Transverse colon (tissue), 4 donors: Measurements from ENCODE around the gene VCAM1.

Source experiments
- CTCF ChIP-seq, 5 experiments: fragments of 200-600 bp in 3 of 5; fragments of 450-650 bp in 2 of 5; sonication (generic) in 3 of 5; IDR thresholded peaks; 1 replicate in 2 of 5; 2 replicates in 3 of 5; pipeline ENCODE4 v1.5.1; 2016 to 2017; ENCODE audit warnings: antibody characterized with exemption in 5 of 5, inconsistent platforms in 3 of 5, mild to moderate bottlenecking in 2 of 5, moderate library complexity in 1 of 5
- EP300 ChIP-seq: sonication (generic); formaldehyde crosslinking; IDR thresholded peaks from one replicate; pipeline ENCODE4 v1.6.1; 2017; ENCODE audit warnings: antibody characterized with exemption, low read depth
- POLR2AphosphoS5 ChIP-seq, 3 donors: sonication (generic); formaldehyde crosslinking; IDR thresholded peaks; one replicate each; pipeline ENCODE4 v1.6.1; 2016; ENCODE audit warnings: antibody characterized with exemption in 3 of 3

- no peak for TF ChIP-seq POLR2AphosphoS5 (IDR thresholded peaks at IDR 0.05)
- no peak for TF ChIP-seq CTCF (IDR thresholded peaks at IDR 0.05)
- no peak for TF ChIP-seq EP300
Observed at GRCh38 chr1:100762461-100762860, 42.9 kb downstream of the VCAM1 start.
